GM19351 (cell line): ENCODE data around the gene DRD5.
"Not testable (repeated sequence)": the region's sequence is repeated elsewhere in the genome, so short reads cannot be mapped to it uniquely, and the experiment has no call there.

Experiments used
- ATAC-seq: cut with Tn5 transposase; IDR thresholded peaks from one replicate; pipeline ENCODE4 v1.9.1; 2021; ENCODE audit warnings: mild to moderate bottlenecking, moderate library complexity; ENCODE audit not compliant: unreplicated experiment

The DRD5 gene

GRCh38 chr4:9781343-9782135 is at the start of gene DRD5:
TSS of gene DRD5 (plus strand) at chr4:9781634. CDS start at chr4:9782030, 396 bp downstream.
- ATAC-seq, result no peak

- ATAC-seq, result not testable (repeated sequence)
Observed at GRCh38 chr4:9732256-9732655, 49.2 kb upstream of the DRD5 start.

GRCh38 chr4:9735515-9735914 is 45.9 kb upstream of the DRD5 start:
- ATAC-seq, result no peak

GRCh38 chr4:9737280-9737679 is 44.2 kb upstream of the DRD5 start:
- not testable (repeated sequence) for ATAC-seq

GRCh38 chr4:9743789-9744188 is 37.6 kb upstream of the DRD5 start:
- not testable (repeated sequence) for ATAC-seq

- no peak for ATAC-seq
Observed at GRCh38 chr4:9745782-9746181, 35.7 kb upstream of the DRD5 start.

- no peak for ATAC-seq
Observed at GRCh38 chr4:9758641-9759317, 22.7 kb upstream of the DRD5 start.

GRCh38 chr4:9762823-9763475 is 18.5 kb upstream of the DRD5 start:
- ATAC-seq, result peak; percentile 42

GRCh38 chr4:9764155-9764696 is 17.2 kb upstream of the DRD5 start:
- ATAC-seq, result no peak

GRCh38 chr4:9765091-9765490 is 16.3 kb upstream of the DRD5 start:
- no peak for ATAC-seq

GRCh38 chr4:9769321-9769720 is 12.1 kb upstream of the DRD5 start:
- ATAC-seq, result no peak

- no peak for ATAC-seq
Observed at GRCh38 chr4:9771034-9771433, 10.4 kb upstream of the DRD5 start.

- ATAC-seq, result no peak
Observed at GRCh38 chr4:9773471-9773870, 8.0 kb upstream of the DRD5 start.

- ATAC-seq, result no peak
Observed at GRCh38 chr4:9782136-9782436, 652 bp downstream of the DRD5 start.

GRCh38 chr4:9785891-9786290 is 4.5 kb downstream of the DRD5 start:
- not testable (repeated sequence) for ATAC-seq

- no peak for ATAC-seq
Observed at GRCh38 chr4:9792381-9792780, 10.9 kb downstream of the DRD5 start.

GRCh38 chr4:9796641-9797040 is 15.2 kb downstream of the DRD5 start:
- not testable (repeated sequence) for ATAC-seq

- ATAC-seq, result peak; percentile 61
Observed at GRCh38 chr4:9800848-9801247, 19.4 kb downstream of the DRD5 start.

GRCh38 chr4:9804918-9805317 is 23.5 kb downstream of the DRD5 start:
- ATAC-seq, result no peak

- no peak for ATAC-seq
Observed at GRCh38 chr4:9808077-9808476, 26.6 kb downstream of the DRD5 start.

GRCh38 chr4:9811806-9812205 is 30.4 kb downstream of the DRD5 start:
- ATAC-seq, result no peak
